ENCODE data around the gene LDB2.

LDB2 gene

DNA sequence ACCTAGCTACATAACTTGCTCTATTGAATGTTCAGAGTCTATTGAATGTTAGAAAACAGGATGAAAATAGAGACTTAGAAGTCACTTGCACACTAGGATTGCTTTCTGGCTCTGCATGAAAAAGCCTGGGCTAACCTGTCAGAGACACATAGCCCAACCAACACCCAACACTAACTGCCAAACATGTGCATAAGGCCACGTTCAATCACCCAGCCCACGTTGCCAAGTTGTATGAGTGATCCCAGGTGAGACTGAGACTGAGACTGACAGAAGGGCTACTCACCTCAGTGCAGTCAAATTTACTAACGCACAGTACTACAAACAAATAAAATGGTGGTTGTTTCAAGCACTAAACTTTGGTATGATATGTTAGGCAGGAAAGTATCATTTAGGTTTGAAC is 61.0 kb downstream of the LDB2 start:
- no peak for DNase-seq

DNA sequence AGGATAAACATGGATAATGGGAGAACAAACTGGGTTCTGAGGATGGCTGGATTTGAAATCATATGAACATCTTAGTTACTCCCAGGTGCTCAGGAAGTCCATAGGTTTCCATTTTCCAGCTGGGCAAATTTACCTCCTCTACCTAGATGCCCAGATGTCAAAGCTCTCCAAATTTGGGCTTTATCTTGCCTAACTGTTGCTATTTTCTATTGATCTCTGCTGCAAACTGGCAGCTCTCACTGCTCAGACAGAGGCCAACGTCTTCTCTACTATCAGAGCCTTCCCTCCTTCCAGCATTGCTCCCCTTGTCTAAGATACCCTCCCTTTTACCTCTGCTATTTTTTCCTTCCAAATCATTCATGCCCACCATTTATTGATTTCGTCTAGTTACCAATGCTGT is 62.1 kb downstream of the LDB2 start:
- no peak for DNase-seq

DNA sequence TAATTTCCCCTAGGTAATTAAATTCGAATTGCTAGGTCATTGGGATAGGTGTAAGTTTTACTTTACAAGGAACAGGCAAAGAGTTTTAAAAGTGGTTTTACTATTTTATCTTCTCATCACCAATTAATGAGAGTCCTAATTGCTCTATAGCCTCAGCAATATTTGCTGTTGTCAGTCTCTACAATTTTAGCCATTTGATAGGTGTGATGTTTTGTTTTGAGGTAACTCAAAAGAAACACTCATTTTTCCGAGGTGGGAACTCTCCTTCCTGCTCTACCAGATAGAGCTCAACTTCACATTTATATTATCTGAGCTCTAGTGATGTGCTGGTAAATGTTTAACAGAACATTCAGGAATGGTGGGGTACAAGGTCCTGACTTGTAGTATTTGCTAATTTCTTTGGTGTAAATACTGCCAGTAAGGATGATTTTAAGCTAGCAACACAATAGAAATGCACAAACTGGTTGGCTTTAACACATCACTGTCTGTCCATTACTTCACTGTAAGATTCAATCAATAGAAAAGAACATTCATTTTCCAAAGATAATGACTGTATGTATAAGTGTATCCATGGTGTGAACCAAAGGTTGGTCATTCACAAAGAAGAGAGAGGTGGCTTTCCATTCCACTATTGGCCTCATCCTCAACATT is 62.7 kb downstream of the LDB2 start:
- DNase-seq = no peak

- DNase-seq = no peak
These were observed 63.6 kb downstream of the LDB2 start for GRCh38 chr4:16834814-16835213.

DNA sequence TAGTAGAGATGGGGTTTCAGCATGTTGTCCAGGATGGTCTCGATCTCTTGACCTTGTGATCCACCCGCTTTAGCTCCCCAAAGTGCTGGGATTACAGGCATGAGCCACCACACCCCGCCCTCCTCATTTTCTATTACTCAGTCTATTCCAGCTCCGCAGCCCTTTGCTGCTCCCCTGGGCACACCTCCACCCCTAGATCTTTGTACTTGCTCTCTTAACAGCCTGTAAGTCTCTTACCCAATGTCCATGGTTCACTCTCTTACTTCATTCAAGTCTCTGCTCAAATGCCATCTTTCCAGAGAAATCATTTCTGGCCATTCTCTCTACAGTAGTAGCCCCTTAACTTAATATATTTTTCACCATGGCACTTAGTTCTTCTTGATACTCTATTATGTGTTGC is 64.7 kb downstream of the LDB2 start:
- no peak for DNase-seq

- DNase-seq = no peak
These were observed 68.4 kb downstream of the LDB2 start for GRCh38 chr4:16830081-16830480.

DNA sequence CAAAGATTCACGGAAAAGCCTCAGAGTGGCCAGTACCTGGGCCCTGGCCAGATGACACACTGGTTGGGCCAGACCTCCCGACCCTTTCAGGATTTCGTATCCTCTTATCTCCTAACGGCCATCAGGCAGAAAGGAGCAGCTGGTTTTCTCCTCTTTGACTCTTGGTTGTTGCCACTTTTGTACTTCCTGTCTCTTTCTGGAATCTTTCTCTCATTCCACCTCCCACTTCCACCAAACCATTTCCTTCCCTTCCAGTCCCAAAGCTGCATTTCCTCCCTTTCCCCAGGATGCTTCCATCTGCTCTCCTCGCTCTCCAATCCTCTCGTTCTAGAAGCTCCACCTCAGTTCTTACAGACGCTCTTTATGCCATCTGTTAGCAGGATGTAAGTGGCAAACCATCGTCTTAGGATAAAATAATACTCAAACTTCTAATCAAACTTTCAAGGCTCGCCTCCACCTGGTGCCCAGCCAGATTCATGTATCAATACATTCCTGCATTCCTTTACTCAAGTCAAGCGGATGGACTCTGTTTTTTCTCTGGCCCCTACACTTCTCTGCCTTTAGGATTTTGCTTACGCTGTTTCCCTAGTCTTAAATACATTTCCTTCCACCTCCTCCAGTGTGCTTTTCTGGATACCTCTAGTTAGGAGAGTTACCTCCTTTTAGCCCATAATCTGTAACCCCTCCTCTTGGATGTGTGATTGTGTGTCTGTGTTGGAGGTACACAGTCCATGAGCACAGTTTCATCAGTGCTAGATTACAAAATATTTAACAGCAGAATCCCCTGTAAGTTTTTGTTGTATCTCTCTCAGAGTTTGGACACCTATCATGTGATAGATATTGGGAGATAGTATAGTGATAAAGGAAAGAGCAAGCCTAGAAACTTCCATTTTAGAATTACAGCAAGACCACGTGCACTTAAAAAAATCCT is 70.4 kb downstream of the LDB2 start:
- DNase-seq = no peak

- no peak for DNase-seq
These were observed 71.4 kb downstream of the LDB2 start for GRCh38 chr4:16827045-16827444.

DNA sequence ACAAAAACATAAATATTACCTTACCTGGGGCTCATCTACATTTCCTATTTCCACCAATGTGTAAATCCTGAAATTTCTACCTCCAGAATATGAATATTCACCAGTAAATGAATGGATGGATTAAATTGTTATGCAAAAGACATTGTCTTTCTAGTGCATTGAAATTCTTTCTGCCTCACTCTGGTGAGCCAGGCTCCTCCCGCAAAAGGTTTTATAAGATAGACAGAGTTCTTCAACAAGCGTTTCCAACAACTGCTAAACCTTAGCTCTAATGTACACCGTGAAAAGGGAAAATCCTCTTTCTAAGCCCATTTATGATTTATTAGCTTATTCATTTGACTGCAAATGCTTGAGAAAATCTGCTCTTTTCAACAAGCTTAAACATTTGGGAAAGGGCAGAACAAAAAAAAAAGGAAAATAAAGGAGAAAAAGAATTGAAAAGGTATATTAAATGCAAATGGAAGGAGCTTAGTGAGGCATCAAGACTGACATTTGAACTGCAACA is 72.0 kb downstream of the LDB2 start:
- no peak for DNase-seq

GRCh38 chr4:16824278-16824806 is 74.1 kb downstream of the LDB2 start:
- no peak for DNase-seq

- DNase-seq = no peak
These were observed 78.1 kb downstream of the LDB2 start for GRCh38 chr4:16820329-16820728.

DNA sequence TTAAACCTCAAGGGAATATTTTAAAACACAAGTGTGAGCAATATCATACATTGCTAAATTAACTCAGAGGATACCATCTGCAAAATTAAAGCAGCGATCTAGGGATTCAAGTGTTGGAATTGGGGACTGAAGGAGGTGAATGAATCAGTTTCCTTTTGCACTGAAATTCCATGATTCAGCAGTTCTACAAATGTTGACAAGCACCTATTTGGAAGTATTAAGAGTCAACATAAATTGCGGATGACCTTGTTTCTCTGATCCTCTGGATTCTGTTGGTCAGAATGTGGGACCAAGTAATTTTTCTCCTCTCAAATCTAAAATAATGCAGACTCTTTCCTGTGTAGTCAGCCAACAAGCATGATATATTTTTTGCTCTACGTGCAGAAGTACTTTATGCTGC is 78.8 kb downstream of the LDB2 start:
- no peak for DNase-seq

DNA sequence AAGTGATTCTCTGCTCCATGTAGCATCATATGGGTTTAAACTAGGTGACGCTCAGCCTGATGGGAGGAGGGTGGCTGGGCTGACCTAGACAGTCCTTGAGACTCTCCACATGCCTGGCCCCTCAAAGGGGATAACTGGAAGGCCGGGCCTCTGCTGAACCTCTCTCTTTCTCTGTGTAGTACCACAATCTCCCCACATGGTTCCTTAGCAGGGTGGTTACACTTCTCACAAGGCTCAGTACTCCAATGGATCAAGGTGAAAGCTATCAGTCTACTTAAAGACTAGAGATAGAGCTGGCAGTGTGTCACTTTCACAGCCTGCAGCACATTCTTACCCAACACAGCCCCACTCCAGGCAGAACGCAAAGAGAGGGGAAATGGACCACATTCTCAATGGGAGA is 80.4 kb downstream of the LDB2 start:
- no peak for DNase-seq

- DNase-seq = no peak
These were observed 81.2 kb downstream of the LDB2 start for GRCh38 chr4:16817286-16817685.

GRCh38 chr4:16814361-16814760 is 84.1 kb downstream of the LDB2 start:
- DNase-seq = no peak

- no peak for DNase-seq
These were observed 86.4 kb downstream of the LDB2 start for GRCh38 chr4:16812041-16812440.

GRCh38 chr4:16809943-16810342 is 88.5 kb downstream of the LDB2 start:
- no peak for DNase-seq

- no peak for DNase-seq
These were observed 89.4 kb downstream of the LDB2 start for GRCh38 chr4:16809064-16809463.

DNA sequence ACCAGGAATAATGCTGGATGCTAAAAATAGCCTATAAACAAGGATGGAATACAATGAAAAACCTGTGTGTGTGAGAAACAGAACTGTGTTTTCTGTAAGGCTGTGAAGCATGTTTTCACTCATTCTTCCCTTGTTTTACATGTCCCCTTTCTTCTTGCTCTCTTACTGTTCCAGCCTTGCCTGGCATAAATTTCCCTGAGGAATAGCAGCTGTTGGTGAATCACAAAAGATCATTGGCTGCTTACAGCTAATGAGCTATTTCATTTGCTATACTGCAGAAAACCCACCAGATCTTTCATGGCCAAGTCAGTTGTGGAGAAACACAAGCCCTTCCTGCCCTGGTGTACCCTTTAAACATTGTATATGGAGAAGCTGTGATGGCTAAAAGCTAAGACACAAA is 91.1 kb downstream of the LDB2 start:
- DNase-seq = no peak

GRCh38 chr4:16804581-16804980 is 93.9 kb downstream of the LDB2 start:
- DNase-seq = no peak

GRCh38 chr4:16802044-16802443 is 96.4 kb downstream of the LDB2 start:
- DNase-seq = no peak

DNA sequence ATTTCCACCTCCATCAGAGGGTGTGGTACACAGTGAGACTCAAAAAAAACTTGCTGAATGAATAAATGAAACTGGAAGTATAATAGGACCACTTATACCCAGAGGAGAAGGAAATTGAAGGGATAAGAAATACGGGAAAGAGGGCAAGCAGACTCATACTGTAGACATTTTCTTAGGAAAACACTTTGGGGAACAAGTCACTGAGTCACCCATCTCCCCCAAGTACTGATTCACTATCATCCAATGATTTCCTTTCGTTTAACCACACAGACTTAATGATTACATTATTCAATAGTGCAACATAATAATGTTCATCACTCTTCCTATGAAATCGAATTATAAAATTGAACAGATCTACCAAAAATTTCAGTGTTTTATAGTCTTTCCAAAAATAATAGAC is 97.1 kb downstream of the LDB2 start:
- DNase-seq = no peak

DNA sequence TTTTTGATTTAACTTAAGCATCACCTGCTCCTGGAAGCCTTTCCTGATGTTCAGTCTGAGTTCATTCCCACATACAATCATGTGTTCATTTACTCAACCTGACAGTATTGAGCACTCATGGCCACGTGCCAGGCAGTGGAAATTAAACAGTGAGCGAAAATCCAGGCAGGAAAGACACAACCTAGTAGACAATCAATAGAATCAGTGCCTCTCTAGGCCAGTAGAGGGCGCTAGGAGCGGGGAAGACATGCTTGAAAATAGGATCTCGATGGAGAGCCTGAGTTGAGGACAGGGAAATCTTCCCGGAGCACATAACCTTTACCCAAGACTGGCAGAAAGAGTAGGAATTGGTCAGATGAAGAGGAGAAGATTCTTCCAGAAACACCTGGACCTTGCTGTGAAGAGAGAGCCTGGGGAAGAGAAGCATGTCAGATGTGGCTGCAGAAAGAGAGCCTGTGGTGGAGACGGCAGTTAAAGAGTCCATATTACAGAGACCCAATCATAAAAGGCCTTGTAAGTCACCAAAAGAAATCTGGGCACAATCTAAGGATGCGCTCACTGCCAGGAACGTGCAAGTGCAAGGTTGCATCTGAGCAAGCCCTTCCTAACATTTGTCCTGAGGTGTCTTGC is 103.5 kb downstream of the LDB2 start:
- peak; percentile 4 for DNase-seq

- DNase-seq = no peak
These were observed 107.0 kb downstream of the LDB2 start for GRCh38 chr4:16791460-16791859.

Measured in AML-193 (cell line).